ENCODE measurements around the gene CSTF1.
"Not testable (repeated sequence)": the region's sequence is repeated elsewhere in the genome, so short reads cannot be mapped to it uniquely, and the experiment has no call there.

Gene CSTF1

DNA sequence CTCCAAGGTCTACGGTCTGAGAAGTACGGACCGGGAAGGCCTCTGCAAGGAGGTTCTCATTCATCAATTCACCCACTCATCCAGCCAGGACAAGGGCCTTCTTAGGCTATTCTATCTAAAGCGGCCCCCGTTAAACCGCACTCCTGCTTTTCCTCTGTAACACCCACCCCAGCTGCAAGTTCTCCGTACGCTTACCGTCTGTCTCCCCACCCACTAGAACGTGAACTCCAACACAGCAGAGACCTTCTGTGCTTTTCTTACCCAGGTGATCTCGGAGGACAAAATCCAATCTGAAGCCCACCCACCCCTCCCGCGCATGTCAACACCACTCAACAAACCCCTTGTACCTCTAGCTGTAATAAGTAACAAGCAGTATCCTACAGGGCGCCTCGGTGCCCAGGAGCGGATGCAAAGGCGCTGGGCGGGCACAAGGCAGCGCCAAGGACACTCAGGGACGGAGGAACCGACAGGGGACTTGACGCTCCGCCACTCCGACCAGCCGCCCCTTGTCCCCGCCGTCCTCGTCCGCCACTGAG lies 781 bp upstream of the CSTF1 start:
- TF ChIP-seq ZFX (IDR thresholded peaks at IDR 0.05) = 0 out of 2 replicates have a peak, but pooled peaks have one; percentile 6
- TF ChIP-seq, protein P1, sequence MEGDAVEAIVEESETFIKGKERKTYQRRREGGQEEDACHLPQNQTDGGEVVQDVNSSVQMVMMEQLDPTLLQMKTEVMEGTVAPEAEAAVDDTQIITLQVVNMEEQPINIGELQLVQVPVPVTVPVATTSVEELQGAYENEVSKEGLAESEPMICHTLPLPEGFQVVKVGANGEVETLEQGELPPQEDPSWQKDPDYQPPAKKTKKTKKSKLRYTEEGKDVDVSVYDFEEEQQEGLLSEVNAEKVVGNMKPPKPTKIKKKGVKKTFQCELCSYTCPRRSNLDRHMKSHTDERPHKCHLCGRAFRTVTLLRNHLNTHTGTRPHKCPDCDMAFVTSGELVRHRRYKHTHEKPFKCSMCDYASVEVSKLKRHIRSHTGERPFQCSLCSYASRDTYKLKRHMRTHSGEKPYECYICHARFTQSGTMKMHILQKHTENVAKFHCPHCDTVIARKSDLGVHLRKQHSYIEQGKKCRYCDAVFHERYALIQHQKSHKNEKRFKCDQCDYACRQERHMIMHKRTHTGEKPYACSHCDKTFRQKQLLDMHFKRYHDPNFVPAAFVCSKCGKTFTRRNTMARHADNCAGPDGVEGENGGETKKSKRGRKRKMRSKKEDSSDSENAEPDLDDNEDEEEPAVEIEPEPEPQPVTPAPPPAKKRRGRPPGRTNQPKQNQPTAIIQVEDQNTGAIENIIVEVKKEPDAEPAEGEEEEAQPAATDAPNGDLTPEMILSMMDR (conservative IDR thresholded peaks at IDR 0.05) = no peak

DNA sequence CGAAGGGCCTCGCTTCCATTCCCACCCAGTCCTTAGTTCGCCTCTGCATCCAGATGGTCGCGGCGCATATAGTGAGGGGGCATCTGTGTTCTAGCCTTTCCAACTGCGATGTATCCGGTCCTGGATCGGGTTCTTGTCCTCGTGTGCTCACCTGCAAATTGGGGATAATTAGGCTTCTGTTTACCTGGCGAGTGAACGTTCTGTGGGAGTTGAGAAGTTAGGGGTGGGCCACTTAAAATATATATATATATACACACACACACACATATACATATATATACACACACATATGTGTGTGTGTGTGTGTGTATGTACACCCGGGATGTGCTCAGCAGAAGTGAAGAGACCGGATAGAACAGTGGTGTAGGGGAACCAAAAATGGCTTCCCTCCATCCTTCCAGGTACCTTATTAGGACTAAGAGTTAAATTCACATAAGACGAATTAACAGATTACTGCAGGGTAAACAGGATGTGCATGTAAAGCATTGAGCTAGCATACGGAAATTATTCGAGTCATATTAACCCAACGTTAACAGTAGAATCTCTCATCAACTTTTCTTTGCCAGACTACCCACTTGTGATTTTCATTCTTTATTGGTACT lies 537 bp downstream of the CSTF1 start:
- H3K27ac ChIP-seq = peak overlapping the region; percentile 90
- TF ChIP-seq, protein P1 (conservative IDR thresholded peaks at IDR 0.05) = no peak
- TF ChIP-seq ZFX (IDR thresholded peaks at IDR 0.05) = peak; percentile 4; the same call in 1 of the 2 replicates

More for the DNA sequence above, 781 bp upstream of the CSTF1 start:
- H3K27ac ChIP-seq = peak overlapping the region; percentile 90

DNA sequence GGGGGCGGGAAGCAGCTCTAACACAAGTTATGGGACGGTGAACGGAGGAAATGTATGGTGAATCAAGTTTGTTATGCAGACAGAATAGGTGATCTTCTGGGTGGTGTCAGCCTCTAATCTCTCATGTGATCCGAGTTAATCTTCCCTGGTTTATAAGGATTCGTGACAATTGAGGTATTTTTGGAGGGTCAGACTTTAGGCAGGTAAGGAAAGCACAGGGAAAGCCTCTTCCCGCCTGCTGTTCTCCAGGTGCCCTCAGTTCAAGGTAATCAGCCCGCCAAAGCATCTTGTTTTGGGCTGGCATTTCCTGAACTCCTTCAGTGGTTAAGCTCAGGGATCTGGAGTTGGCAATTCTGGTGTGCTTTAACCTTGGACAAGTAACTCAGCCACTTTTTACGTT lies 1.2 kb downstream of the CSTF1 start:
- peak overlapping the region; percentile 28; the same call in 1 of the 2 replicates for H3K27ac ChIP-seq
- TF ChIP-seq, protein P1 (conservative IDR thresholded peaks at IDR 0.05) = no peak
- no peak for TF ChIP-seq ZFX (IDR thresholded peaks at IDR 0.05)

GRCh38 chr20:56395166-56395565 lies 2.7 kb downstream of the CSTF1 start:
- TF ChIP-seq, protein P1 (conservative IDR thresholded peaks at IDR 0.05) = no peak
- no peak for TF ChIP-seq ZFX (IDR thresholded peaks at IDR 0.05)
- no peak overlapping the region for H3K27ac ChIP-seq

DNA sequence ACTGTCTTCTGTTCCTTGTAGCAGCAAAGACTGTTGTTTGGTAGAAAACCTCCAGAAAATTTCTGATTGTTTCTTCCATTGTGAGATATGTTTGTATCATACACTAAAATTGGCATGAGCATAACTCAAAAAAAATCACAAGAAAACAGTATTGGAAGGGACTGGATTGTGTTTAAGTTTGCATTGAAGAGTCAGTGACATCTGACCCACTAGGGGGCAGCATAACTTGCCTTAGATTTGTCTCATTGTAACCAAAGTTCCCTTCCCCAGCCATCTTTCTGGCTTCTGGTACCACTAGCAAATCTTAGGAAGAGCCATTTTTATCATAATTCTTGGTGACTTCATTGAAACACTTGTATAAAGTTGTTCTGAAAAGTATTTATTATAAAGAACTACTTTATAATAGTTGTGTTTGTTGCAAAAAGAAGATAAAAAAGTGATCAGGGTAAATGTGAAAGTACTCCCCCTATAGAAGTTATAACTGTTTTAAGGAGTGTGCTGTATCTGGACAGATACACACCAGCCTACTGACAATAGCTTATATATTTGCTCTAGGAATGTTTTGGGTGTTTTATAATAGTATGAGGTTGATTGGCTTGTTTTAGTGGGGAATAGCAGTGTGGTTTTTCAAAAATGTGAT lies 7.7 kb downstream of the CSTF1 start:
- no peak overlapping the region for H3K27ac ChIP-seq
- TF ChIP-seq, protein P1 (conservative IDR thresholded peaks at IDR 0.05) = peak; percentile 93
- TF ChIP-seq ZFX (IDR thresholded peaks at IDR 0.05) = no peak

GRCh38 chr20:56403465-56403864 lies 11.0 kb downstream of the CSTF1 start:
- TF ChIP-seq, protein P1 (conservative IDR thresholded peaks at IDR 0.05) = no peak
- TF ChIP-seq ZFX (IDR thresholded peaks at IDR 0.05) = no peak
- H3K27ac ChIP-seq = no peak overlapping the region

GRCh38 chr20:56405356-56405755 lies 12.9 kb downstream of the CSTF1 start:
- H3K27ac ChIP-seq = not testable (repeated sequence)

All from C4-2B (cell line).